ENCODE measurements around the gene PTGER3.

DNA sequence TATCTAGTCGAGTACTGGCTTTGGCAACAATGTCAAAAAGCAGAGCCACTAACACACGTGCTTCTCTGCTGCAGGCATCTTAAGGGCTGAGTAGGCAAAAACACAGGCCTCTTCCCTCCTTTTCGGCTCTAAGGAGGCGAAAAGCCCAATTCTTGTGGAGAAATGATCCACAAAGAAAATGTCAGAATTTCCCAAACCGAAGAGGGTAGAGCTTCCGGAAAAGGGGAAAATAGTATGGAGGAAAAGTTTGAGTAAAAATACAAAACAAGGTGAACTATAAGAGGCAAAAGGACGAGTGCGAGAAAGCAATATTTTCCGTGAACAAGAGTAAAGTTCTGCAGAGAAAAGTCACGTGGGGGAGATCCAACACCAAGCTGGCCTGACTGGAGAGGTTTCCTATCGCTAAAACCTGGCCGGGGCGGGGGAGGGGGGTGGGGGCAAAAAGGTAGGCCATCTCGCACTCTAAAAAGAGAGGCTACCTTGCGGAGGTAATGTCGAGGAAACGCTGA, 32.7 kb upstream of the PTGER3 start:
- TF ChIP-seq EP300 (IDR thresholded peaks at IDR 0.05) (no peak), POLR2A (IDR thresholded peaks at IDR 0.05) (no peak), POLR2AphosphoS5 (IDR thresholded peaks at IDR 0.05) (no peak)
- TF ChIP-seq, protein P1, sequence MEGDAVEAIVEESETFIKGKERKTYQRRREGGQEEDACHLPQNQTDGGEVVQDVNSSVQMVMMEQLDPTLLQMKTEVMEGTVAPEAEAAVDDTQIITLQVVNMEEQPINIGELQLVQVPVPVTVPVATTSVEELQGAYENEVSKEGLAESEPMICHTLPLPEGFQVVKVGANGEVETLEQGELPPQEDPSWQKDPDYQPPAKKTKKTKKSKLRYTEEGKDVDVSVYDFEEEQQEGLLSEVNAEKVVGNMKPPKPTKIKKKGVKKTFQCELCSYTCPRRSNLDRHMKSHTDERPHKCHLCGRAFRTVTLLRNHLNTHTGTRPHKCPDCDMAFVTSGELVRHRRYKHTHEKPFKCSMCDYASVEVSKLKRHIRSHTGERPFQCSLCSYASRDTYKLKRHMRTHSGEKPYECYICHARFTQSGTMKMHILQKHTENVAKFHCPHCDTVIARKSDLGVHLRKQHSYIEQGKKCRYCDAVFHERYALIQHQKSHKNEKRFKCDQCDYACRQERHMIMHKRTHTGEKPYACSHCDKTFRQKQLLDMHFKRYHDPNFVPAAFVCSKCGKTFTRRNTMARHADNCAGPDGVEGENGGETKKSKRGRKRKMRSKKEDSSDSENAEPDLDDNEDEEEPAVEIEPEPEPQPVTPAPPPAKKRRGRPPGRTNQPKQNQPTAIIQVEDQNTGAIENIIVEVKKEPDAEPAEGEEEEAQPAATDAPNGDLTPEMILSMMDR (IDR thresholded peaks at IDR 0.05) = no peak

Data from upper lobe of left lung (tissue), 4 donors.